H9 (cell line): ENCODE data around the gene EDEM1. TPM values are rescaled to one million over a fixed set of nuclear protein-coding genes. Genes with fewer than 3 reads are reported as not detected.

Experiments used
- DNase-seq: peaks from one replicate; pipeline ENCODE4 v3.0.0-alpha.2; 2017
- H2AFZ ChIP-seq: one replicate; pipeline ENCODE4 v1.6.1; 2013; ENCODE audit warnings: mild to moderate bottlenecking, low read length, control low read depth, moderate library complexity
- H2AK5ac ChIP-seq: 2 replicates; pipeline ENCODE4 v1.6.1; 2013; ENCODE audit warnings: low read length, control low read depth, mixed read lengths; ENCODE audit not compliant: insufficient read length
- H2BK120ac ChIP-seq: one replicate; pipeline ENCODE4 v1.6.1; 2013; ENCODE audit warnings: low read depth, mild to moderate bottlenecking, low read length, control low read depth, inconsistent platforms; ENCODE audit not compliant: poor library complexity, severe bottlenecking
- H2BK12ac ChIP-seq: 2 replicates; pipeline ENCODE4 v1.6.1; 2013; ENCODE audit warnings: low read length, control low read depth, mixed read lengths, low read depth; ENCODE audit not compliant: insufficient read length
- H2BK15ac ChIP-seq: 2 replicates; pipeline ENCODE4 v1.6.1; 2013; ENCODE audit warnings: low read depth, low read length, control low read depth
- H2BK20ac ChIP-seq: one replicate; pipeline ENCODE4 v1.6.1; 2013; ENCODE audit warnings: low read depth, mild to moderate bottlenecking, low read length, control low read depth, inconsistent platforms; ENCODE audit not compliant: poor library complexity, severe bottlenecking
- H2BK5ac ChIP-seq: 2 replicates; pipeline ENCODE4 v1.6.1; 2013; ENCODE audit warnings: low read length, control low read depth, mixed read lengths; ENCODE audit not compliant: insufficient read length
- H3K14ac ChIP-seq: 2 replicates; pipeline ENCODE4 v1.6.1; 2013; ENCODE audit warnings: low read length, control low read depth; ENCODE audit not compliant: insufficient read depth
- H3K18ac ChIP-seq: 2 replicates; pipeline ENCODE4 v1.6.1; 2013; ENCODE audit warnings: low read depth, mild to moderate bottlenecking, mixed read lengths, low read length, control low read depth; ENCODE audit not compliant: insufficient read length
- H3K23ac ChIP-seq: 2 replicates; pipeline ENCODE4 v1.6.1; 2013; ENCODE audit warnings: low read length, control low read depth, mixed read lengths, low read depth; ENCODE audit not compliant: insufficient read length
- H3K23me2 ChIP-seq: 2 replicates; pipeline ENCODE4 v1.6.1; 2013; ENCODE audit warnings: low read depth, mild to moderate bottlenecking, mixed read lengths, low read length, control low read depth; ENCODE audit not compliant: insufficient read length, poor library complexity, severe bottlenecking
- H3K27ac ChIP-seq: 2 replicates; pipeline ENCODE4 v1.5.1; 2013; ENCODE audit warnings: low read length, control low read depth, mixed read lengths, low read depth; ENCODE audit not compliant: insufficient read length
- H3K27me3 ChIP-seq: 2 replicates; pipeline ENCODE4 v1.6.1; 2013; ENCODE audit warnings: low read length, control low read depth, inconsistent platforms; ENCODE audit not compliant: insufficient read depth
- H3K4ac ChIP-seq: 2 replicates; pipeline ENCODE4 v1.6.1; 2013; ENCODE audit warnings: low read depth, mild to moderate bottlenecking, control low read depth, inconsistent platforms, low read length, moderate library complexity
- H3K4me1 ChIP-seq: 2 replicates; pipeline ENCODE4 v1.6.1; 2013; ENCODE audit warnings: low read length, control low read depth, inconsistent platforms; ENCODE audit not compliant: insufficient read depth
- H3K4me2 ChIP-seq: 2 replicates; pipeline ENCODE4 v1.6.1; 2013; ENCODE audit warnings: low read length, control low read depth, mixed read lengths; ENCODE audit not compliant: insufficient read length, insufficient read depth
- H3K56ac ChIP-seq: 2 replicates; pipeline ENCODE4 v1.6.1; 2013; ENCODE audit warnings: low read depth, mild to moderate bottlenecking, mixed read lengths, low read length, control low read depth; ENCODE audit not compliant: insufficient read length
- H3K79me1 ChIP-seq: 2 replicates; pipeline ENCODE4 v1.6.1; 2013; ENCODE audit warnings: low read depth, mild to moderate bottlenecking, moderate library complexity, low read length, control low read depth, inconsistent platforms; ENCODE audit not compliant: insufficient read depth, poor library complexity, severe bottlenecking
- H3K79me2 ChIP-seq: 2 replicates; pipeline ENCODE4 v1.6.1; 2013; ENCODE audit warnings: low read length, control low read depth, inconsistent platforms; ENCODE audit not compliant: insufficient read depth
- H3K9ac ChIP-seq: 2 replicates; pipeline ENCODE4 v1.6.1; 2013; ENCODE audit warnings: low read length, control low read depth, mixed read lengths; ENCODE audit not compliant: insufficient read length; ENCODE audit errors: extremely low read depth
- H3K9me3 ChIP-seq: one replicate; pipeline ENCODE4 v1.6.1; 2013; ENCODE audit warnings: low read depth, low read length, inconsistent platforms; ENCODE audit not compliant: control insufficient read depth
- H3T11ph ChIP-seq: one replicate; pipeline ENCODE4 v1.6.1; 2013; ENCODE audit warnings: mild to moderate bottlenecking, low read length, control low read depth, inconsistent platforms
- H4K20me1 ChIP-seq: one replicate; pipeline ENCODE4 v1.6.1; 2013; ENCODE audit not compliant: control insufficient read depth, insufficient read length, insufficient read depth
- H4K5ac ChIP-seq: 2 replicates; pipeline ENCODE4 v1.6.1; 2013; ENCODE audit warnings: low read depth, mild to moderate bottlenecking, mixed read lengths, low read length, control low read depth; ENCODE audit not compliant: insufficient read length
- H4K8ac ChIP-seq: replicated peaks from 2 replicates; pipeline ENCODE4 v1.6.1; 2013; ENCODE audit warnings: low read length, control low read depth, mixed read lengths, low read depth; ENCODE audit not compliant: insufficient read length
- H4K91ac ChIP-seq: 2 replicates; pipeline ENCODE4 v1.6.1; 2013; ENCODE audit warnings: low read depth, mild to moderate bottlenecking, moderate library complexity, mixed read lengths, low read length, control low read depth; ENCODE audit not compliant: insufficient read length
- H3K27ac Mint-ChIP-seq, 3 experiments: 2 replicates in 2 of 3; 3 replicates in 1 of 3; pipeline ENCODE4 v1.8.0; 2020 to 2021; ENCODE audit warnings: mixed read lengths in 3 of 3, mild to moderate bottlenecking in 1 of 3, moderate library complexity in 1 of 3
- H3K27me3 Mint-ChIP-seq: 2 replicates; pipeline ENCODE4 v1.8.0; 2021; ENCODE audit warnings: low read depth, mild to moderate bottlenecking, moderate library complexity, mixed read lengths
- H3K36me3 Mint-ChIP-seq, 3 experiments: 2 replicates in 2 of 3; 3 replicates in 1 of 3; pipeline ENCODE4 v1.8.0; 2020 to 2021; ENCODE audit warnings: low read depth in 3 of 3, mixed read lengths in 3 of 3; ENCODE audit not compliant: insufficient read depth in 1 of 3
- H3K4me1 Mint-ChIP-seq, 2 experiments: 2 replicates each; pipeline ENCODE4 v1.8.0; 2020; ENCODE audit warnings: mixed read lengths in 2 of 2
- H3K4me3 Mint-ChIP-seq, 2 experiments: 2 replicates in 1 of 2; 3 replicates in 1 of 2; pipeline ENCODE4 v1.8.0; 2020 to 2021; ENCODE audit warnings: mild to moderate bottlenecking in 2 of 2, mixed read lengths in 2 of 2, moderate library complexity in 1 of 2
- H3K9me3 Mint-ChIP-seq, 2 experiments: 2 replicates in 1 of 2; 3 replicates in 1 of 2; pipeline ENCODE4 v1.8.0; 2020; ENCODE audit warnings: mild to moderate bottlenecking in 2 of 2, mixed read lengths in 2 of 2, moderate library complexity in 1 of 2
- CTCF ChIP-seq: fragments of 200-600 bp; sonication (generic); conservative IDR thresholded peaks from 3 replicates; pipeline ENCODE4 v1.8.0; 2021; ENCODE audit warnings: antibody characterized with exemption, mild to moderate bottlenecking
- WGBS: extraction: QIAGEN DNeasy Blood & Tissue Kit; methylation state at CpG from one replicate; pipeline ENCODE4 v1.1.7; 2013; ENCODE audit warnings: missing lambda C conversion rate, low lambda C conversion rate, mixed read lengths; ENCODE audit not compliant: insufficient read length; ENCODE audit errors: extremely low coverage; 5-methylcytosine and 5-hydroxymethylcytosine counted together
- total RNA-seq: library from RNA; stranded (reverse); gene quantifications from 2 replicates; pipeline ENCODE4 v1.2.1, GENCODE V29; 2021

The EDEM1 gene
- total RNA-seq, 1 experiment from 2014 or later: 11.7 TPM

GRCh38 chr3:5264093-5264600, 76.6 kb downstream of the EDEM1 start:
- H4K8ac ChIP-seq: no peak overlapping the region
- H2BK12ac ChIP-seq: no peak overlapping the region
- H3K56ac ChIP-seq: no peak overlapping the region
- H3K4me2 ChIP-seq: no peak overlapping the region
- Mint-ChIP-seq H3K27ac (no peak overlapping the region), H3K36me3 (no peaks in the 10 kb centered on the region), H3K4me1 (no peaks in the 10 kb centered on the region), H3K9me3 (no peaks in the 10 kb centered on the region), H3K4me3 (no peak overlapping the region), H3K27me3 (no peaks in the 10 kb centered on the region; the same call in none of the 2 replicates)
- no peaks in the 10 kb centered on the region for H3K27me3 ChIP-seq
- H2BK5ac ChIP-seq: no peak overlapping the region
- H3T11ph ChIP-seq: no peak overlapping the region
- no peak overlapping the region for H4K91ac ChIP-seq
- no peak overlapping the region for H3K18ac ChIP-seq
- no peak for DNase-seq
- no CpG with 5 or more reads among the region's 4 CpGs for WGBS
- no peaks in the 10 kb centered on the region for H3K79me1 ChIP-seq
- H2BK20ac ChIP-seq: no peak overlapping the region
- no peak overlapping the region for H2AK5ac ChIP-seq
- no peak overlapping the region for H2BK15ac ChIP-seq
- no peak overlapping the region for H2BK120ac ChIP-seq
- no peak overlapping the region for H4K5ac ChIP-seq
- H3K4ac ChIP-seq: no peak overlapping the region
- H4K20me1 ChIP-seq: no peaks in the 10 kb centered on the region
- H3K23ac ChIP-seq: no peak overlapping the region
- H3K4me1 ChIP-seq: no peaks in the 10 kb centered on the region
- no peak overlapping the region for H3K27ac ChIP-seq
- H2AFZ ChIP-seq: no peak overlapping the region
- no peaks in the 10 kb centered on the region for H3K9me3 ChIP-seq
- TF ChIP-seq CTCF: no peak
- H3K79me2 ChIP-seq: no peaks in the 10 kb centered on the region
- H3K14ac ChIP-seq: no peak overlapping the region
- no peak overlapping the region for H3K9ac ChIP-seq
- no peaks in the 10 kb centered on the region for H3K23me2 ChIP-seq
